ENCODE results near the gene CD28. TPM values are rescaled to one million over a fixed set of nuclear protein-coding genes. Genes with fewer than 3 reads are reported as not detected.
A peak's percentile ranks its signal among the peaks of the same experiment; 100 is the strongest.

The CD28 gene
- total RNA-seq, 2 donors from 2014 or later: 3.5 to 4.3 TPM

DNA sequence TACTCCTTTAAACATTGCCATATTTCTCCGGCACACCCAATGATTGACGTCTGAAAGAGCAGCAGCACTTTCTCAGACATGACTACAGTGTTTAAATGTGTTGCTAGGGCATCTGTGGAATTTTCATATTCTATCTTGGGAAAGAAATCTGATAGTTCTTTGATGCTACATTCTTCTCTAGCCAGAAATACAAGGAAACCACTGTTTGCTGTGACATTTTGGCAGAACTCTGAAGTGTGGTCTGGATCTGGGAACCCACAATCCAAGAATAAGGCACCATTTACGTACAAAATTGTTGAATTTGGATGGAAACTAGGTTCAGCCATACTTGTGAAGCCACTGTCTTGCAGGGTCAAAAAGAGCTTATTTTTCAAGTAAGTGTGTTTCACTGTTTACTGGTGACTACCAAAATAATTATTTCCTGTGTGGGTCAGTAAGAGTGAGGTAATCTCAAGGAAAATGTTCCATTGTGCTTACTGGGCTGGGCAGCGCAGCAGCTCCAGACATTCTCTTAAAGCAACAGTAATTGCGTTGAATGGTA lies 21.3 kb upstream of the CD28 start:
- TF ChIP-seq, protein P1, sequence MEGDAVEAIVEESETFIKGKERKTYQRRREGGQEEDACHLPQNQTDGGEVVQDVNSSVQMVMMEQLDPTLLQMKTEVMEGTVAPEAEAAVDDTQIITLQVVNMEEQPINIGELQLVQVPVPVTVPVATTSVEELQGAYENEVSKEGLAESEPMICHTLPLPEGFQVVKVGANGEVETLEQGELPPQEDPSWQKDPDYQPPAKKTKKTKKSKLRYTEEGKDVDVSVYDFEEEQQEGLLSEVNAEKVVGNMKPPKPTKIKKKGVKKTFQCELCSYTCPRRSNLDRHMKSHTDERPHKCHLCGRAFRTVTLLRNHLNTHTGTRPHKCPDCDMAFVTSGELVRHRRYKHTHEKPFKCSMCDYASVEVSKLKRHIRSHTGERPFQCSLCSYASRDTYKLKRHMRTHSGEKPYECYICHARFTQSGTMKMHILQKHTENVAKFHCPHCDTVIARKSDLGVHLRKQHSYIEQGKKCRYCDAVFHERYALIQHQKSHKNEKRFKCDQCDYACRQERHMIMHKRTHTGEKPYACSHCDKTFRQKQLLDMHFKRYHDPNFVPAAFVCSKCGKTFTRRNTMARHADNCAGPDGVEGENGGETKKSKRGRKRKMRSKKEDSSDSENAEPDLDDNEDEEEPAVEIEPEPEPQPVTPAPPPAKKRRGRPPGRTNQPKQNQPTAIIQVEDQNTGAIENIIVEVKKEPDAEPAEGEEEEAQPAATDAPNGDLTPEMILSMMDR (IDR thresholded peaks at IDR 0.05): no peak
- peaks cover 73 to 93% of the 10 kb centered on the region in 2 donors for H3K4me1 ChIP-seq (ENCODE audit: control insufficient read depth in 1 of 2, low read depth in 2 of 2)
- H3K9me3 ChIP-seq: no peaks in the 10 kb centered on the region
- H3K4me3 ChIP-seq: peak overlapping the region; percentile 5
- no peaks in the 10 kb centered on the region for H3K36me3 ChIP-seq
- H3K27me3 ChIP-seq (replicated peaks; ENCODE audit: insufficient read depth): no peaks in the 10 kb centered on the region
- peak overlapping the region; percentile 84 to 97 for H3K27ac ChIP-seq
- DNase-seq (ENCODE audit: low spot score) (no peak), ATAC-seq (ENCODE audit: insufficient number of reproducible peaks, low FRiP score, low read depth) (peak; percentile 69)

GRCh38 chr2:203685789-203686420 lies 20.5 kb upstream of the CD28 start:
- Histone ChIP-seq H3K27ac (peak overlapping the region; percentile 84 to 97), H3K4me1 (ENCODE audit: control insufficient read depth in 1 of 2, low read depth in 2 of 2) (peaks cover 72 to 96% of the 10 kb centered on the region in 2 donors), H3K27me3 (replicated peaks; ENCODE audit: insufficient read depth) (no peaks in the 10 kb centered on the region), H3K4me3 (no peak overlapping the region), H3K36me3 (no peaks in the 10 kb centered on the region), H3K9me3 (no peaks in the 10 kb centered on the region)
- ATAC-seq (ENCODE audit: insufficient number of reproducible peaks, low FRiP score, low read depth): no peak
- TF ChIP-seq, protein P1 (IDR thresholded peaks at IDR 0.05): no peak
- no peak for DNase-seq (ENCODE audit: low spot score)

DNA sequence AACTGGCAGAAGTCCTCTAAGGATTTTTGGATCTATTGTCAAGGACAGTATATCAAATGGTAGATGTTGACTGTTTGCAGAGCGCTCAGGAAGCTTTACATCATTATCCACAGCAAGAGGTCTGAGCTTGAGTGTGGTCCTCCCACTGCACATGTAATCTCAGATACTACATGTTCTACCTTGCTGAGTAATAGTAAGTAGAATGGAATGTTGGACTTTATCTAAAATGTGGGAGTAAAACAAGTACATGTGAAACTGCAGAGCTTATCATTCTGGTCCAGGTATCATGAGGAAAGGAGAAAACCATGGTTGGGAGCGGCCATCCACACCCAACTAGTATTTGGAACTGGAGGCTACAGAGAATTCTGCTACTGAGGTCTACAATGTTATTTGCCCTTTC lies 19.3 kb upstream of the CD28 start:
- Histone ChIP-seq H3K4me1 (ENCODE audit: control insufficient read depth in 1 of 2, low read depth in 2 of 2) (peaks cover 63 to 86% of the 10 kb centered on the region in 2 donors), H3K27ac (peak overlapping the region in 1 of 2 donors; percentile 24)
- no peak for ATAC-seq (ENCODE audit: insufficient number of reproducible peaks, low FRiP score, low read depth)

GRCh38 chr2:203688798-203689197 lies 17.6 kb upstream of the CD28 start:
- TF ChIP-seq, protein P1 (IDR thresholded peaks at IDR 0.05): no peak
- H3K27me3 ChIP-seq (replicated peaks; ENCODE audit: insufficient read depth): no peaks in the 10 kb centered on the region
- ATAC-seq (ENCODE audit: insufficient number of reproducible peaks, low FRiP score, low read depth) (peak; percentile 10), DNase-seq (ENCODE audit: low spot score) (no peak)
- no peaks in the 10 kb centered on the region for H3K36me3 ChIP-seq
- peaks cover 47 to 70% of the 10 kb centered on the region in 2 donors for H3K4me1 ChIP-seq (ENCODE audit: control insufficient read depth in 1 of 2, low read depth in 2 of 2)
- peak overlapping the region; percentile 44 to 57 for H3K27ac ChIP-seq
- H3K4me3 ChIP-seq: no peak overlapping the region
- no peaks in the 10 kb centered on the region for H3K9me3 ChIP-seq

More for the DNA sequence above, 19.3 kb upstream of the CD28 start:
- TF ChIP-seq, protein P1 (IDR thresholded peaks at IDR 0.05): no peak
- Histone ChIP-seq H3K9me3 (no peaks in the 10 kb centered on the region), H3K27me3 (replicated peaks; ENCODE audit: insufficient read depth) (no peaks in the 10 kb centered on the region), H3K4me3 (no peak overlapping the region), H3K36me3 (no peaks in the 10 kb centered on the region)
- DNase-seq (ENCODE audit: low spot score): no peak

- H3K4me1 ChIP-seq (ENCODE audit: control insufficient read depth in 1 of 2, low read depth in 2 of 2): peaks cover 39 to 62% of the 10 kb centered on the region in 2 donors
- DNase-seq (ENCODE audit: low spot score): no peak
- ATAC-seq (ENCODE audit: insufficient number of reproducible peaks, low FRiP score, low read depth): no peak
- H3K27ac ChIP-seq: peak overlapping the region in 1 of 2 donors; percentile 57
- H3K36me3 ChIP-seq: no peaks in the 10 kb centered on the region
- no peak overlapping the region for H3K4me3 ChIP-seq
- TF ChIP-seq, protein P1 (IDR thresholded peaks at IDR 0.05): no peak
- no peaks in the 10 kb centered on the region for H3K9me3 ChIP-seq
- H3K27me3 ChIP-seq (replicated peaks; ENCODE audit: insufficient read depth): no peaks in the 10 kb centered on the region
These were observed 16.9 kb upstream of the CD28 start for GRCh38 chr2:203689426-203690116.

All from thoracic aorta (tissue), 2 donors.